Endothelial cell of umbilical vein (primary cell): ENCODE results near the gene CFAP20. TPM values are rescaled to one million over a fixed set of nuclear protein-coding genes. Genes with fewer than 3 reads are reported as not detected.

ENCODE experiments used
- BruUV-seq: library from RNA; stranded (reverse); fragments of 400-500 nt; replicated peaks from 2 replicates; lab custom pipeline; 2021; lab: Mats Ljungman, UMichigan
- CTCF ChIA-PET: fragments of 300-600, 350-600 bp; sonication (Branson Sonifier 250); formaldehyde crosslinking; loops from one replicate; lab custom pipeline; 2021; ENCODE audit warnings: antibody characterized with exemption, inconsistent platforms; lab: Charles Lee
- POLR2A ChIA-PET: fragments of 300-600, 350-600 bp; sonication (Branson Sonifier 250); formaldehyde crosslinking; loops from one replicate; lab custom pipeline; 2021; ENCODE audit warnings: antibody characterized with exemption, inconsistent platforms; lab: Charles Lee
- DNase-seq: peaks from one replicate; pipeline ENCODE4 v3.0.0-alpha.2; 2011; ENCODE audit warnings: low read depth, low spot score
- FAIRE-seq: peaks from 2 replicates; lab custom pipeline; 2011; peaks lifted over from hg19 to GRCh38; lab: Jason Lieb, UNC
- H2AFZ ChIP-seq: 2 replicates; pipeline ENCODE4 v1.6.0; 2012; ENCODE audit warnings: low read depth, low read length, control low read depth, inconsistent platforms
- H3K27ac ChIP-seq: 2 replicates; pipeline ENCODE4 v1.5.1; 2011; ENCODE audit warnings: low read depth, mild to moderate bottlenecking, control low read depth, low read length, moderate library complexity; ENCODE audit not compliant: insufficient read depth
- H3K27me3 ChIP-seq, 2 experiments: 2 replicates each; pipeline versions ENCODE4 v1.6.0 to v1.6.1; 2011; ENCODE audit warnings: low read length in 2 of 2, mixed read lengths in 1 of 2; ENCODE audit not compliant: control insufficient read depth in 2 of 2, insufficient read depth in 2 of 2
- H3K36me3 ChIP-seq, 2 experiments: 2 replicates in 1 of 2; 3 replicates in 1 of 2; pipeline ENCODE4 v1.5.1; 2011; ENCODE audit warnings: low read length in 2 of 2, mild to moderate bottlenecking in 1 of 2, moderate library complexity in 1 of 2; ENCODE audit not compliant: control insufficient read depth in 2 of 2, insufficient read depth in 2 of 2; ENCODE audit errors: extremely low read depth in 1 of 2
- H3K4me1 ChIP-seq: 3 replicates; pipeline ENCODE4 v1.5.1; 2011; ENCODE audit warnings: mild to moderate bottlenecking, low read length; ENCODE audit not compliant: control insufficient read depth, insufficient read depth; ENCODE audit errors: extremely low read depth
- H3K4me2 ChIP-seq: 2 replicates; pipeline ENCODE4 v1.6.1; 2011; ENCODE audit warnings: low read length, control low read depth, mixed read lengths; ENCODE audit not compliant: insufficient read depth
- H3K4me3 ChIP-seq, 3 experiments: fragments of 200-600 bp in 1 of 3; sonication (generic), shearing (Covaris generic) in 1 of 3; replicated peaks in 1 of 3; 2 replicates each; pipeline ENCODE4 v1.5.1; 2011 to 2016; ENCODE audit warnings: control low read depth in 3 of 3, low read length in 3 of 3, mild to moderate bottlenecking in 2 of 3, inconsistent platforms in 1 of 3, low read depth in 1 of 3, moderate library complexity in 1 of 3; ENCODE audit not compliant: insufficient read depth in 1 of 3
- H3K79me2 ChIP-seq: 2 replicates; pipeline ENCODE4 v1.6.0; 2012; ENCODE audit warnings: low read length, inconsistent platforms; ENCODE audit not compliant: control insufficient read depth, insufficient read depth
- H3K9ac ChIP-seq: replicated peaks from 2 replicates; pipeline ENCODE3; 2011; ENCODE audit warnings: low read length, control low read depth; ENCODE audit not compliant: insufficient read depth; ENCODE audit errors: extremely low read depth
- H3K9me1 ChIP-seq: replicated peaks from 3 replicates; pipeline ENCODE4 v1.6.0; 2011; ENCODE audit warnings: mild to moderate bottlenecking, low read length; ENCODE audit not compliant: control insufficient read depth, insufficient read depth; ENCODE audit errors: extremely low read depth
- H3K9me3 ChIP-seq: replicated peaks from 2 replicates; pipeline ENCODE4 v1.5.1; 2012; ENCODE audit warnings: low read length, inconsistent platforms; ENCODE audit not compliant: control insufficient read depth, insufficient read depth
- H4K20me1 ChIP-seq: replicated peaks from 2 replicates; pipeline ENCODE3; 2011; ENCODE audit warnings: mild to moderate bottlenecking, low read length; ENCODE audit not compliant: control insufficient read depth, insufficient read depth; ENCODE audit errors: extremely low read depth
- EZH2 ChIP-seq: IDR thresholded peaks from 2 replicates; pipeline ENCODE4 v1.6.1; 2012; ENCODE audit warnings: borderline replicate concordance, low read depth, mild to moderate bottlenecking, moderate library complexity, low read length, inconsistent platforms; ENCODE audit not compliant: severe bottlenecking
- FOS ChIP-seq: IDR thresholded peaks from 2 replicates; pipeline ENCODE4 v1.6.1; 2011; ENCODE audit warnings: mild to moderate bottlenecking, low read length, moderate library complexity, borderline replicate concordance; ENCODE audit not compliant: insufficient read depth
- GATA2 ChIP-seq: IDR thresholded peaks from 2 replicates; pipeline ENCODE4 v1.7.0; 2011; ENCODE audit warnings: low read depth, mild to moderate bottlenecking, moderate library complexity, mixed read lengths, low read length; ENCODE audit not compliant: insufficient read length, insufficient read depth
- JUN ChIP-seq: IDR thresholded peaks from 2 replicates; pipeline ENCODE4 v1.6.1; 2011; ENCODE audit warnings: borderline replicate concordance, low read depth; ENCODE audit not compliant: insufficient read length, insufficient read depth
- MAX ChIP-seq: IDR thresholded peaks from 2 replicates; pipeline ENCODE4 v1.6.1; 2011; ENCODE audit not compliant: insufficient read depth, insufficient read length
- MYC ChIP-seq: IDR thresholded peaks from one replicate; pipeline ENCODE4 v1.6.1; 2011; ENCODE audit warnings: mild to moderate bottlenecking, low read depth, low read length
- POLR2A ChIP-seq: IDR thresholded peaks from 2 replicates; pipeline ENCODE4 v1.6.1; 2012; ENCODE audit warnings: low read depth, mild to moderate bottlenecking, control low read depth, low read length
- POLR2AphosphoS5 ChIP-seq: IDR thresholded peaks from 2 replicates; pipeline ENCODE4 v1.6.1; 2012; ENCODE audit warnings: low read depth, mild to moderate bottlenecking, control low read depth, low read length, moderate library complexity; ENCODE audit not compliant: insufficient read depth
- dilution Hi-C: fragments of 300-500 bp; cut with MboI; formaldehyde crosslinking; loops from one replicate; pipeline ENCODE4 v1.15.0; 2019; ENCODE audit warnings: low sequenced_read_pairs; ENCODE audit not compliant: extremely low pct_ligation_motif_present
- intact Hi-C: fragments of 100-400 bp; cut with micrococcal nuclease; formaldehyde crosslinking; loops from one replicate; pipeline ENCODE4 v1.10.0; 2022
- polyA plus RNA-seq, 4 experiments: library from polyadenylated mRNA; depleted of rRNA in 3 of 4; stranded (reverse) in 3 of 4; unstranded in 1 of 4; fragments of >200 nt; gene quantifications; 2 replicates each; pipeline versions ENCODE4 v1.2.1 to v1.2.3, GENCODE V29; 2011 to 2012; ENCODE audit warnings: missing spikeins in 1 of 4
- total RNA-seq: library from RNA; stranded (reverse); gene quantifications from 2 replicates; pipeline ENCODE4 v1.2.3, GENCODE V29; 2021

The CFAP20 gene
- total and polyA plus RNA-seq, 2 donors (not counting 3 experiments of a cell fraction or from before 2014, with no cell fraction given), result 44.7 to 70.9 TPM

GRCh38 chr16:58123896-58124600 is 5.1 kb downstream of the CFAP20 start:
- CTCF ChIA-PET, result interaction anchor here (0.9 to 3.1 kb wide), 2 partner anchors 101 to 105 kb away, joined by 4 to 40 read pairs; no protein-coding TSS in a partner anchor
- Histone ChIP-seq H3K27me3 (no peaks in the 10 kb centered on the region), H3K36me3 (no peaks in the 10 kb centered on the region), H4K20me1 (peaks cover 4% of the 10 kb centered on the region), H3K9ac (no peak overlapping the region), H3K9me3 (no peaks in the 10 kb centered on the region), H3K4me2 (no peak overlapping the region), H3K4me1 (peaks cover 47% of the 10 kb centered on the region), H3K4me3 (no peak overlapping the region), H2AFZ (no peak overlapping the region), H3K27ac (no peak overlapping the region), H3K9me1 (no peaks in the 10 kb centered on the region), H3K79me2 (peaks cover 73% of the 10 kb centered on the region)
- intact Hi-C loops (loop anchor here (10.0 kb wide), 1 partner anchor 389 kb away; the partner anchor contains the start of gene KATNB1), dilution Hi-C loops (no loop called here)
- BruUV-seq, result no TSS peak
- POLR2A ChIA-PET, result no interaction called here
- peak; percentile 50 for DNase-seq
- no peak for FAIRE-seq
- TF ChIP-seq MAX, result no peak
- no peak for TF ChIP-seq POLR2A
- no peak for TF ChIP-seq MYC
- no peak for TF ChIP-seq FOS
- TF ChIP-seq JUN, result no peak
- no peak for TF ChIP-seq POLR2AphosphoS5
- TF ChIP-seq GATA2, result no peak
- TF ChIP-seq EZH2, result no peak
